SK-N-SH treated with all-trans-retinoic acid at 6 μM for 48 hours (cell line): ENCODE data around the gene HLA-F.

Source experiments
- CREB5 ChIP-seq: fragments of 250-450 bp; sonication (Bioruptor Pico); IDR thresholded peaks from 2 replicates; pipeline ENCODE4 v1.5.1; 2020; ENCODE audit warnings: low read depth, mild to moderate bottlenecking, moderate library complexity
- CSDC2 ChIP-seq: fragments of 250-450 bp; sonication (Bioruptor Pico); IDR thresholded peaks from 2 replicates; pipeline ENCODE4 v1.5.0; 2020; ENCODE audit warnings: mild to moderate bottlenecking, moderate library complexity
- CSRNP3 ChIP-seq: fragments of 250-450 bp; sonication (Bioruptor Pico); IDR thresholded peaks from 2 replicates; pipeline ENCODE4 v1.5.1; 2021; ENCODE audit warnings: mild to moderate bottlenecking, moderate library complexity
- GLIS3 ChIP-seq: fragments of 250-450 bp; sonication (Bioruptor Pico); IDR thresholded peaks from 2 replicates; pipeline ENCODE4 v1.5.0; 2020; ENCODE audit warnings: mild to moderate bottlenecking, moderate library complexity
- PATZ1 ChIP-seq: fragments of 250-450 bp; sonication (Bioruptor Pico); IDR thresholded peaks from 2 replicates; pipeline ENCODE4 v1.8.0; 2020; ENCODE audit warnings: mild to moderate bottlenecking, moderate library complexity, borderline replicate concordance
- POU6F1 ChIP-seq: fragments of 250-450 bp; sonication (Bioruptor Pico); IDR thresholded peaks from 2 replicates; pipeline ENCODE4 v1.8.0; 2021; ENCODE audit warnings: low read depth, mild to moderate bottlenecking, moderate library complexity, borderline replicate concordance
- RARB ChIP-seq: fragments of 250-450 bp; sonication (Bioruptor Pico); IDR thresholded peaks from 2 replicates; pipeline ENCODE4 v1.8.0; 2021; ENCODE audit warnings: mild to moderate bottlenecking, moderate library complexity
- TSHZ2 ChIP-seq: fragments of 250-450 bp; sonication (Bioruptor Pico); IDR thresholded peaks from 2 replicates; pipeline ENCODE4 v1.5.0; 2020; ENCODE audit warnings: mild to moderate bottlenecking, moderate library complexity
- ZFP3 ChIP-seq: fragments of 250-450 bp; sonication (Bioruptor Pico); IDR thresholded peaks from 2 replicates; pipeline ENCODE4 v1.5.0; 2020; ENCODE audit warnings: mild to moderate bottlenecking, moderate library complexity

GRCh38 chr6:29705389-29706231 lies 17.6 kb upstream of the HLA-F start:
- no peak for TF ChIP-seq CSRNP3 (CRISPR knock-in tag)
- no peak for TF ChIP-seq RARB (CRISPR knock-in tag)
- no peak for TF ChIP-seq PATZ1 (CRISPR knock-in tag)
- TF ChIP-seq ZFP3 (CRISPR knock-in tag), result no peak
- no peak for TF ChIP-seq CREB5 (CRISPR knock-in tag)
- TF ChIP-seq GLIS3, result no peak
- TF ChIP-seq CSDC2 (CRISPR knock-in tag), result no peak
- no peak for TF ChIP-seq POU6F1
- no peak for TF ChIP-seq TSHZ2
